Colonic mucosa (tissue), 4 donors: Measurements from ENCODE around the gene TRIP11. TPM values are rescaled to one million over a fixed set of nuclear protein-coding genes. Genes with fewer than 3 reads are reported as not detected.

Experiments
- DNase-seq: peaks from one replicate; pipeline ENCODE4 v3.0.0-alpha.2; 2020
- H3K27ac ChIP-seq: fragments of 200-600 bp; one replicate; pipeline ENCODE4 v1.8.0; 2021
- H3K27me3 ChIP-seq: fragments of 200-600 bp; one replicate; pipeline ENCODE4 v1.8.0; 2021
- H3K36me3 ChIP-seq: fragments of 200-600 bp; one replicate; pipeline ENCODE4 v1.8.0; 2021
- H3K4me1 ChIP-seq: fragments of 200-600 bp; one replicate; pipeline ENCODE4 v1.8.0; 2021; ENCODE audit warnings: mild to moderate bottlenecking
- H3K4me3 ChIP-seq: fragments of 200-600 bp; one replicate; pipeline ENCODE4 v1.8.0; 2021
- H3K9ac ChIP-seq, 2 donors: one replicate each; pipeline ENCODE4 v1.7.0; 2013; ENCODE audit warnings: control low read depth in 2 of 2, low read depth in 2 of 2, low read length in 2 of 2
- H3K9me3 ChIP-seq: fragments of 200-600 bp; one replicate; pipeline ENCODE4 v1.8.0; 2021
- CTCF ChIP-seq: fragments of 200-600 bp; IDR thresholded peaks from one replicate; pipeline ENCODE4 v1.8.0; 2022; ENCODE audit warnings: antibody characterized with exemption, mild to moderate bottlenecking
- intact Hi-C: fragments of 100-400 bp; cut with DNase I; formaldehyde crosslinking; loops from one replicate; pipeline ENCODE4 v1.14.1; 2022
- total RNA-seq, 2 donors: library from RNA; stranded (reverse); fragmentation: NEBNext Ultra II Directional in 1 of 2; extraction: Animal tissue kit (Norgen Biotek cat#: 25700) in 1 of 2; gene quantifications; one replicate each; pipeline ENCODE4 v1.2.1, GENCODE V29; 2021
- donor health status: healthy.
- donor health status: DM: no; HTN: no; CAD: no.
- donor health status: DM: no; HTN: no; CAD: no.

Gene TRIP11
- total RNA-seq, 2 donors from 2014 or later = 53.8 to 56.3 TPM

- no peak overlapping the region for H3K4me3 ChIP-seq
- H3K9ac ChIP-seq = no peak overlapping the region
- no peaks in the 10 kb centered on the region for H3K36me3 ChIP-seq
- H3K27ac ChIP-seq = no peak overlapping the region
- DNase-seq = no peak
- no peak for TF ChIP-seq CTCF
- H3K9me3 ChIP-seq = no peaks in the 10 kb centered on the region
- H3K27me3 ChIP-seq = no peaks in the 10 kb centered on the region
- peaks cover 15% of the 10 kb centered on the region for H3K4me1 ChIP-seq
- intact Hi-C loops = no loop called here
Measured at GRCh38 chr14:92033906-92034687, 5.8 kb downstream of the TRIP11 start.

DNA sequence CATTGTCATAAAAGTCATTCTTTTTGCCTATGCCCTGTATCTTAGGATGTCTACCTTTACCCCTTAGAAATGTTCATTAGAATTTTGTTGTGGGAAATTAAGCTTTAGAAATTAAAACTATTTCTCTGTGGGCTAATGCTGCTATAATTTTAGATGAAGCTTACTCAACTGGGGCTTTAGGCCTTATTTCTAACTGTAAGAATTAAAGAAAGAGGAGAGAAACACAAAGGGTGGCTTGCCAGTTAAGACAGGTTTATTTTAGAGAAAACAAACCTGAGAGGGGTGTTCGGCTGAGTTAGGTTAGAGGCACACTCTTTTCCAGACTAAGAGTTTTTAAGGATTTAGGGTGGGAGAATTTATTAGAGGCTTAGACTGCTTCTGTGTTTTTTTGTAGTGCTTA, 6.4 kb downstream of the TRIP11 start:
- Histone ChIP-seq H3K27ac (no peak overlapping the region), H3K4me3 (no peak overlapping the region), H3K27me3 (no peaks in the 10 kb centered on the region), H3K36me3 (no peaks in the 10 kb centered on the region), H3K9ac (no peak overlapping the region), H3K4me1 (peaks cover 15% of the 10 kb centered on the region), H3K9me3 (no peaks in the 10 kb centered on the region)
- no peak for TF ChIP-seq CTCF
- intact Hi-C loops = no loop called here
- no peak for DNase-seq

DNA sequence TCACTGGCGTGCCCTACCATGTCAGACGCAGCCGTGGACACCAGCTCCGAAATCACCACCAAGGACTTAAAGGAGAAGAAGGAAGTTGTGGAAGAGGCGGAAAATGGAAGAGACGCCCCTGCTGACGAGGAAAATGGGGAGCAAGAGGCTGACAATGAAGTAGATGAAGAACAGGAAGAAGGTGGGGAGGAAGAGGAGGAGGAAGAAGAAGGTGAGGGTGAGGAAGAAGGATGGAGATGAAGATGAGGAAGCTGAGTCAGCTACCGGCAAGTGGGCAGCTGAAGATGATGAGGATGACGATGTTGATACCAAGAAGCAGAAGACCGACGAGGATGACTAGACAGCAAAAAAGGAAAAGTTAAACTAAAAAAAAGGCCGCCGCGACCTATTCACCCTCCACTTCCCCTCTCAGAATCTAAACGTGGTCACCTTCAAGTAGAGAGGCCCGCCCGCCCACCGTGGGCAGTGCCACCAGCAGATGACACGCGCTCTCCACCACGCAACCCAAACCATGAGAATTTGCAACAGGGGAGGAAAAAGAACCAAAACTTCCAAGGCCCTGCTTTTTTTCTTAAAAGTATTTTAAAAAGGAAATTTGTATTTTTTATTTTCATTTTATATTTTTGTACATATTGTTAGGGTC, 13.2 kb downstream of the TRIP11 start:
- no peaks in the 10 kb centered on the region for H3K4me1 ChIP-seq
- no peak overlapping the region for H3K27ac ChIP-seq
- intact Hi-C loops = no loop called here
- no peak for TF ChIP-seq CTCF
- no peak overlapping the region for H3K9ac ChIP-seq
- no peak for DNase-seq
- H3K9me3 ChIP-seq = no peaks in the 10 kb centered on the region
- no peak overlapping the region for H3K4me3 ChIP-seq
- H3K27me3 ChIP-seq = no peaks in the 10 kb centered on the region
- no peaks in the 10 kb centered on the region for H3K36me3 ChIP-seq

DNA sequence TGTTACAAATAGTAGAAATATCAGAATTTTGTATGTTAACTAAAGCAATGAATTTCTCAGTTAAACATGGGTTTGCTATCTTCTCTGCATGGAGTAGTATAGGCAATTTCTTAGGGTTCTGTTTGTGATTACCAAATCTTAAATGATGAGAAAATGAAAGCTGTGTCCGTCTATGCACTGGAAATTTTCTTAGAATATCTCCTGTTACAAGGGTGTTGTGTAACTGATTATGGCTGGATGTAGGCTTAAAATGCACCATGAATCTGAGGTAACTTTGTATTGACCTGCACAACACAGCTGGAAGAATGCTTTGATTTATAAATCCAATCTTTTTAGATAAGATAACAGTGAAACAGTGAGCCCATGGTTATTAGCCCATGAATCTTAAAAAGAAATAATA, 17.8 kb downstream of the TRIP11 start:
- DNase-seq = no peak
- Histone ChIP-seq H3K4me3 (no peak overlapping the region), H3K9ac (no peak overlapping the region), H3K9me3 (no peaks in the 10 kb centered on the region), H3K4me1 (no peaks in the 10 kb centered on the region), H3K36me3 (no peaks in the 10 kb centered on the region), H3K27ac (no peak overlapping the region), H3K27me3 (no peaks in the 10 kb centered on the region)
- intact Hi-C loops = no loop called here
- no peak for TF ChIP-seq CTCF

- DNase-seq = no peak
- intact Hi-C loops = no loop called here
- Histone ChIP-seq H3K4me3 (no peak overlapping the region), H3K9ac (no peak overlapping the region), H3K27me3 (no peaks in the 10 kb centered on the region), H3K36me3 (no peaks in the 10 kb centered on the region), H3K27ac (no peak overlapping the region), H3K4me1 (no peaks in the 10 kb centered on the region), H3K9me3 (no peaks in the 10 kb centered on the region)
- no peak for TF ChIP-seq CTCF
Measured at GRCh38 chr14:92021523-92021922, 18.3 kb downstream of the TRIP11 start.
